Measurements from ENCODE around the gene POU2AF1.

The POU2AF1 gene

DNA sequence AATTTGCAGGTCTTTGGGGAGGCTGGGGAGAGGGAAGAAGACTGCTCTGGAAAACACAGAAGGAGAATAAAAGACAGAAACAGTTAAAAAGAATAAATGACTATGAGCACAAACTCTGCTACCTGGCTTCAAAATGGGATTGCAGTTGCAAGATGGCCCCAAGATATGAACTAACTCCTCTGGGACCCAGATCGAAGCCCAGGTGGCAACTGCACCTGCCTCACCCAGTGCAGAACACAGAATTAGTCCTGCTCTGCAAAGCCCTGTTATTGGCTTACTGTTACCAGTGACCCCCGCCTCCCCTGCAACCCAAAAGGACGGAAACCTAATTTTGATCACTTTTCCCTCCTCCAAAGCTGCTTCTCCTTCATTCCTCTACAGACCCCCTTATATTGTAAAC is 35.9 kb upstream of the POU2AF1 start (continued):
- TF ChIP-seq POU6F1 (CRISPR knock-in tag; IDR thresholded peaks at IDR 0.05; ENCODE audit: borderline replicate concordance, low read depth) (no peak), TCF4 (CRISPR knock-in tag; IDR thresholded peaks at IDR 0.05; ENCODE audit: borderline replicate concordance) (no peak), ZNF70 (CRISPR knock-in tag; IDR thresholded peaks at IDR 0.05) (no peak), OSR1 (CRISPR knock-in tag; IDR thresholded peaks at IDR 0.05) (no peak), ZFP3 (CRISPR knock-in tag; IDR thresholded peaks at IDR 0.05) (no peak), PPARA (CRISPR knock-in tag; IDR thresholded peaks at IDR 0.05; ENCODE audit: borderline replicate concordance) (no peak), ZNF8 (CRISPR knock-in tag; IDR thresholded peaks at IDR 0.05) (no peak), CSDC2 (CRISPR knock-in tag; IDR thresholded peaks at IDR 0.05) (no peak)

- ATAC-seq: no peak
- TF ChIP-seq PATZ1 (CRISPR knock-in tag; IDR thresholded peaks at IDR 0.05; ENCODE audit: borderline replicate concordance) (no peak), ZFP30 (CRISPR knock-in tag; IDR thresholded peaks at IDR 0.05) (no peak), OSR1 (CRISPR knock-in tag; IDR thresholded peaks at IDR 0.05) (no peak), GLIS3 (CRISPR knock-in tag; IDR thresholded peaks at IDR 0.05) (no peak), ESRRG (CRISPR knock-in tag; IDR thresholded peaks at IDR 0.05) (no peak), CSRNP3 (CRISPR knock-in tag; IDR thresholded peaks at IDR 0.05) (no peak), SNAI2 (CRISPR knock-in tag; IDR thresholded peaks at IDR 0.05) (no peak), ZNF565 (CRISPR knock-in tag; conservative IDR thresholded peaks at IDR 0.05; ENCODE audit: low read depth) (no peak), ZNF8 (CRISPR knock-in tag; IDR thresholded peaks at IDR 0.05) (no peak), ZNF70 (CRISPR knock-in tag; IDR thresholded peaks at IDR 0.05) (no peak), ISL1 (CRISPR knock-in tag; IDR thresholded peaks at IDR 0.05) (no peak), ARNTL (CRISPR knock-in tag; IDR thresholded peaks at IDR 0.05; ENCODE audit: borderline replicate concordance, low read depth) (no peak), POU6F1 (CRISPR knock-in tag; IDR thresholded peaks at IDR 0.05; ENCODE audit: borderline replicate concordance, low read depth) (no peak), CSDC2 (CRISPR knock-in tag; IDR thresholded peaks at IDR 0.05) (no peak), PPARA (CRISPR knock-in tag; IDR thresholded peaks at IDR 0.05; ENCODE audit: borderline replicate concordance) (no peak), TCF4 (CRISPR knock-in tag; IDR thresholded peaks at IDR 0.05; ENCODE audit: borderline replicate concordance) (no peak), RARB (CRISPR knock-in tag; IDR thresholded peaks at IDR 0.05) (no peak), BACH2 (CRISPR knock-in tag; IDR thresholded peaks at IDR 0.05; ENCODE audit: borderline replicate concordance) (no peak)
- TF ChIP-seq, protein P1, sequence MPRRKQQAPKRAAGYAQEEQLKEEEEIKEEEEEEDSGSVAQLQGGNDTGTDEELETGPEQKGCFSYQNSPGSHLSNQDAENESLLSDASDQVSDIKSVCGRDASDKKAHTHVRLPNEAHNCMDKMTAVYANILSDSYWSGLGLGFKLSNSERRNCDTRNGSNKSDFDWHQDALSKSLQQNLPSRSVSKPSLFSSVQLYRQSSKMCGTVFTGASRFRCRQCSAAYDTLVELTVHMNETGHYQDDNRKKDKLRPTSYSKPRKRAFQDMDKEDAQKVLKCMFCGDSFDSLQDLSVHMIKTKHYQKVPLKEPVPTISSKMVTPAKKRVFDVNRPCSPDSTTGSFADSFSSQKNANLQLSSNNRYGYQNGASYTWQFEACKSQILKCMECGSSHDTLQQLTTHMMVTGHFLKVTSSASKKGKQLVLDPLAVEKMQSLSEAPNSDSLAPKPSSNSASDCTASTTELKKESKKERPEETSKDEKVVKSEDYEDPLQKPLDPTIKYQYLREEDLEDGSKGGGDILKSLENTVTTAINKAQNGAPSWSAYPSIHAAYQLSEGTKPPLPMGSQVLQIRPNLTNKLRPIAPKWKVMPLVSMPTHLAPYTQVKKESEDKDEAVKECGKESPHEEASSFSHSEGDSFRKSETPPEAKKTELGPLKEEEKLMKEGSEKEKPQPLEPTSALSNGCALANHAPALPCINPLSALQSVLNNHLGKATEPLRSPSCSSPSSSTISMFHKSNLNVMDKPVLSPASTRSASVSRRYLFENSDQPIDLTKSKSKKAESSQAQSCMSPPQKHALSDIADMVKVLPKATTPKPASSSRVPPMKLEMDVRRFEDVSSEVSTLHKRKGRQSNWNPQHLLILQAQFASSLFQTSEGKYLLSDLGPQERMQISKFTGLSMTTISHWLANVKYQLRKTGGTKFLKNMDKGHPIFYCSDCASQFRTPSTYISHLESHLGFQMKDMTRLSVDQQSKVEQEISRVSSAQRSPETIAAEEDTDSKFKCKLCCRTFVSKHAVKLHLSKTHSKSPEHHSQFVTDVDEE (CRISPR knock-in tag; IDR thresholded peaks at IDR 0.05): no peak
- TF ChIP-seq, protein P2, sequence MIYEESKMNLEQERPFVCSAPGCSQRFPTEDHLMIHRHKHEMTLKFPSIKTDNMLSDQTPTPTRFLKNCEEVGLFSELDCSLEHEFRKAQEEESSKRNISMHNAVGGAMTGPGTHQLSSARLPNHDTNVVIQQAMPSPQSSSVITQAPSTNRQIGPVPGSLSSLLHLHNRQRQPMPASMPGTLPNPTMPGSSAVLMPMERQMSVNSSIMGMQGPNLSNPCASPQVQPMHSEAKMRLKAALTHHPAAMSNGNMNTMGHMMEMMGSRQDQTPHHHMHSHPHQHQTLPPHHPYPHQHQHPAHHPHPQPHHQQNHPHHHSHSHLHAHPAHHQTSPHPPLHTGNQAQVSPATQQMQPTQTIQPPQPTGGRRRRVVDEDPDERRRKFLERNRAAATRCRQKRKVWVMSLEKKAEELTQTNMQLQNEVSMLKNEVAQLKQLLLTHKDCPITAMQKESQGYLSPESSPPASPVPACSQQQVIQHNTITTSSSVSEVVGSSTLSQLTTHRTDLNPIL (CRISPR knock-in tag; IDR thresholded peaks at IDR 0.05; ENCODE audit: low read depth): no peak
Measured at GRCh38 chr11:111414267-111414931, 35.3 kb upstream of the POU2AF1 start.

All from SK-N-SH treated with all-trans-retinoic acid at 6 μM for 48 hours (cell line).